Breast epithelium (tissue), 3 donors: Measurements from ENCODE around the gene HBG1.

Experiments
- CTCF ChIP-seq, 3 donors: fragments of 450-650 bp; IDR thresholded peaks; one replicate each; pipeline ENCODE4 v1.5.1; 2016 to 2017; ENCODE audit warnings: antibody characterized with exemption in 3 of 3, mild to moderate bottlenecking in 3 of 3, moderate library complexity in 3 of 3
- POLR2A ChIP-seq: fragments of 450-650 bp; IDR thresholded peaks from one replicate; pipeline ENCODE4 v1.6.1; 2016; ENCODE audit warnings: antibody characterized with exemption, mild to moderate bottlenecking, moderate library complexity
- POLR2AphosphoS5 ChIP-seq, 3 donors: sonication (generic); formaldehyde crosslinking; IDR thresholded peaks; one replicate each; pipeline ENCODE4 v1.6.1; 2017; ENCODE audit warnings: antibody characterized with exemption in 3 of 3

- TF ChIP-seq CTCF (IDR thresholded peaks at IDR 0.05) (no peak), POLR2A (no peak), POLR2AphosphoS5 (IDR thresholded peaks at IDR 0.05) (no peak)
Measured at GRCh38 chr11:5277807-5278382, 28.2 kb upstream of the HBG1 start.
